ENCODE results near the gene PDE4D.

The PDE4D gene

DNA sequence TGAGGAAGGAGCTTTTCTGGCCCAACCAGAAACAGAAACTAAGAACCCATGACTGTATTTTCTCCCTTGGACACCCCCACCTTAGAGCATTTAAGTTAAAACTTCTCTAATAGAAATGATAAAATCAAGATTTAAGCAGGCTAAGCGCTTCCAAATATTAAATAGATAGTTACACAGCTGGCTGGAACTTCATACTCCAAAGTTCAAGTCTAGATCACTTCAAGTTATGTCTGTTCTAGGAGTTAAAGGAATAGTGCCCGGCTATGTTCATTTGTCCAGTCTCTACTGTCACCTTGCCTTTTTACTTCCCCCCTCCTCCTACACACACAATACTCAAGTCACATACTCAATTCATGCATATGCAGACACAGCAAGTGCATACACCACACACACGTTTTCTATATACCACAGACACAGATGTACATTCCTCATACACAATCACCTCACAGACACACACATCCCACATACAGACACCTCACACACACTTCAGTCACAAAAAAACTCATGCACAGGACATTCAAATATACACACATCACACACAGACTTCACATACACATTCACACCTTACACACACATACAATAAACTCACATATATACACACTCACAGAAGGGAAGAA is 237.7 kb downstream of the PDE4D start:
- DNase-seq (ENCODE audit: low read depth): no peak

DNA sequence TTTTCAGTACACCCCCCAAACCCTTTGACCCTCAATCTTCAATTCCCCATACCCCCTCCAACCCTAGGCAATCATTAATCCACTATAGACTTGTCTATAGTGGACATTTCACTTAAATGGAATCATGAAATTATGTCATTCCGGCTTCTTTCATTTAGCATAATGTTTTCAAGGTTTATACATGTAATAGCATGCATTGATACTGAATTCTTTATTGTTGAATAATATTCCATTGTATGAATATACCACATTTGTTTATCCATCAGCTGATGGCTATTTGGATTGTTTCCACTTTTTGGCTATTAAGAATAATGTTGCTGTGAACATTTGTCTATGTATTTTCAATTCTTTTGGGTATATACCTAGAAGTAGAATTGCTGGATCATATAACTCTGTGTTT is 238.8 kb downstream of the PDE4D start:
- DNase-seq (ENCODE audit: low read depth): no peak

DNA sequence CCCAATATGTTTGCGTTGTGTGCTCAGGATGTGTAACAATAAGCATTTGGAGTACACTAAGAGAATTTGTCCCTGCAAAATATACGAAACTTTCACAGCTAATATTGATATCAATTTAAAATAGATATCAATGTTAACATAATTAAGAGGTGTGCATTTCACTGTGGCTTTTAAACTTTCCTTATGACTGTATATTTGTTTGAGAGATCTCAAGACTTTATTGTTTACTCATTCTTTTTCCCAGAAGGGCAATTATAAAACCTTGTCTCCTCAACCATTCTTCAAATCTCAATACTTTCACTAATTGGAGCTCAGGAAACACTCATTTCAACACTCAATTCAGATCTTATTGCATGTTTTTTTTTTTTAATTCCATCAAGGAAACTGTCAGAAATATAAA is 241.1 kb downstream of the PDE4D start:
- no peak for DNase-seq (ENCODE audit: low read depth)

DNA sequence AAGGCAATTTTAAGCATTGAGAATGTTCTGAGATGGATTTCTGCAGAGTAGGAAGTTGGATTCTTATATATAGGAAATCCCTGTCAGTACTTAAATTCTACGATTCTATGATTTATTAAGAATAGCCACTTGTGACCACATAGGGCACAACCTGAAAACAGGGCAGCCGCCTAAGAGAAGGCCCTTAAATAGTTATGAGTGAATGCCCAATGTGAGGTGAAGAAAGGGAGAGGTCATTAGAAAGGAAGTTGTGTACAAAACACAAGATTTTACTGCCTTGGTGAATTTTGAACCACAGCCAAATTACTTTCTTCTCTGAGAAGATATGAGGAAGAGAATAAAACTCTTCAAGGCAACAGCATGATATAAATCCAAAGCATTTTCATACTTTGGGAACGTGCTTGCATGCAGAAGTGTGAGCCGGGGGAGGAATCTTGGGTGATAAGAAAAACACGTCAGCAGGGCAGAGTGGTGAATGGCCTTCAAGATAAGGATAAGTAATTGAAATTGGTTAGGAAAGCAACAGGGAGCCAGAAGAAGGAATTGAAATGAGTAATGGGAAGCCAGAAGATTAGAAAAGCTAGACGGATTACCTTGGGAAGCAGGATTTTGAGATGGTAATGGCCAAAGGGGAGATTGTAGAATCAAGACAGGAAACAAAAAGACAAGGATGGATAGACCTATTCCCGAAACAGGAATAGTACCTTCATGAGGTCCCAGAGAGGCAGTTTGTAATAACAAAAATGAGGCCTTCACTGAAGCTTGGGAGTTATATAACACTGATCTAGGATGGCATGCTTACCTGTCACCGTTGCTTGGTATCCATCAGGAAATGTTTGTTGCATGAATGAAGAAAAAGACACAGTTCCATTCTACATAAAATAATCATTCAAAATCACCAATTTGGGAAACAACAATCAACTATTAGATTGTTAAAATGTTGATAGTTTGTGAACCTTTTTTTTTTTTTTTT is 244.3 kb downstream of the PDE4D start:
- DNase-seq (ENCODE audit: low read depth): no peak

DNA sequence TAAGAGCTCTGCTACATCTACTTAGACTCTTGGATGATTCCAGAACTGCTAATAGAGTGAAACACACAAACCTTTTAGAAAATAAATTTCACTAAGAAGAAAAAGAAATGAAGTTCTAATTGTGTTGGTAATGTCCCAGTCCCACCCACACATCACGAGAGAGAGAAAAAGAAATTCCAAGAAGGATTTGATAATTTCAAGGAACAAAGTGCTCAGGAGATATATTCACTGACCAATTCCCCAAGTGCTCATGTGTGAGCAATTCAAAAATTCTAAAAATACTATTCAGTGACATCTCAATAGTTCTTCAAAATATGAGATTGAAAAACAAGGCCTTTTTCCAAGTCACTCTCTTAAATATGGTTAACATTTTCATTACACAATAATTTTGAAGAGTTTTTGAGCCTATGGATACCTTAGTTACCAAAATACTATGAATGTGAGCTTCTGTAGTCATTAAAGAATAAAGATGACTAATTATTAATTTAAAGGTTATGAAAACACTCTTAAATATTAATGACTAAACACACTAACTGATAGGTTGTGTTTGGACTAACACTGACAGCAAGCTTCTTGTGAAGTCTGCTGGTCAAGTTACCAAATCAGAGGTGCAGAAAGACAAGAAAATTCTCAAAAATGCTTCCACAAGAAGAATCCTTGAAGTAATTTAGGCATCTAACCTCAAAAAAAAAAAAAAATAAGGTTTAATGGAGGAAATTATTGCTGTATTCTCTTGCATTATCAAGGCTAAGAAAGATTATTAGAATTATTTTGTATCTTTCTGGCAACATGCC is 245.3 kb downstream of the PDE4D start:
- DNase-seq (ENCODE audit: low read depth): no peak

DNA sequence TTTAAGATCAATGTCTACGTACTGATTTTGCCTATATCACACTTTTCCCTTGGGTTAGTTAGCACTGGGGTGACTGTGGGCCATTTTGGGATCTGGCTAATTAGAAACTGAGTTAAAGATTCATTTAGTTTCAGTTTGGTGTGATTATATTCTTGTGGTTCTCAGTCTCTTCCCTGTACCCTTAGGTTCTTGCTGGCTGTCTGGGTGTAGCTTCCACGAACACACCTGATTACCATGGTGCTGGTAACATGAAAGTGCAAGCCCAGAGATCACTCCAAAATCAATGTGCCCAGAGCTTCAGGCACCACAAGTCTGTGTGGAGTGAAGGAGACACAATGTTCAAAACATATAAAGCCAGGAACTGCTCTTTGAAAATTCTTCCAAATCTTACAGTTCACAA is 248.1 kb downstream of the PDE4D start:
- no peak for DNase-seq (ENCODE audit: low read depth)

DNA sequence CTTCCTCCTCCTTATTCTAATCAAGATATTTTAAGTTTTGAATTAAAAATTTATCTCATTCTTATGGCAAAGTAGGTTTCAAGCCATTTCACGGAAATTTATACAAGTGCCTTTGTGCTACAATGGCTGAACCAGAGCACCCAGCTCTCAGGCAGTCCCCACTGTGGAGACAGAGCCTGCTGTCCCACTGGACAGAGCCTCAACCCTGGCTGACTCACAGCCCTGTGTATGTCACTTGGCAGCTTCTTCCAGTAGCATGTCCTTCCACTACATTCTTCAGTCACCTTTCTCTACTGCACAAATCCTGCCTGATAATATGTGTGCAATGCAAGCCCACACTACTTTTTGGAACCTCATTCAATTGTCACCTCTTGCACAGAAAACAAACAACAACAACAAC is 253.1 kb downstream of the PDE4D start:
- DNase-seq (ENCODE audit: low read depth): no peak

DNA sequence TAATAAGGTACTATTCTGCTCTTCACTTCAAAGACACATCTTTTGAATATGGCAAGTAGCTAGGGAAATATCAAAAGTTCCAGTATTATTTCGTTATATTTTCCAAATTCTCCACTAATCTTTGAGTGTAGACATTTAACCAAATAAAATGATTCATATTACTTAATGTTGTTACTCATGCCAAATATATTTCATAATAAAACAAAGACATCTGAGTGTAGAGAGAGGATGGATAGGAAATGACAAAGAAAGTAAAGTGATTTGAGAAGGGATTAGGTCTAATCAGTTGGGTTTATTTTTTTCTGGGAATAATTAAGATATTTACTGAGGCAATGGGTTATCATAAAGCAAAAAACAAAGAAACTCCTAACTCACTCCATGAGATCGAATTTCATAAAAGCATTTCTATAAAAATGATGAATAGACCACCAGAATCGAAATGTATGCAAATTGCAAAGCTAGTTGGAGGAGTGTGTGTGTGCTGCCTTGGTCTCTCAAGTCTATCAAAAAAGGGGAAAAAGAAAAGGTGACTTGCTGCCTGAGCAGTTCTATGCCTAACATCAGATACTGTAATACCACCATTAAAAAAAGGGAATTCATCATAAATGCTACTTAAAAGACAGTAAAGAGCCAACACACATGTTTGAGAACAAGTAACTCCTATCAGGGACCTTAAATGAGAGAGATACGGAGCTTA is 255.5 kb downstream of the PDE4D start:
- no peak for DNase-seq (ENCODE audit: low read depth)

DNA sequence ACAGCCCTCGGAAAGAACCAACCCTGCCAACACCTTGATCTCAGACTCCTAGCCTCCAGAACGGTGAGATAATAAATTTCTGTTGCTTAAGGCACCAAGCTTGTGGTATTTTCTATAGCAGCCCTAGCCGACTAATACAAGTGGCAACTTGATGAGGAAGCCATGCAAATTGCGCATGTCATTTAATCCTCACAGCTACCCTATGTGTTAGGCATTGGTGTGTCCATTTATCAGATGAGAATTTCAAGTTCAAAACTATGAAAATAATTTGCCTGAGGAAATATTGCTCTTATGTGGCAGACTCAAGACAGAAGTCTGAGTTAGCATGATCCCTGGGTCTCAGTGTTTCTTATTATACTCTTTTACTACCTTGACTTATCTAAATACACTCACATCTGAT is 264.0 kb downstream of the PDE4D start:
- no peak for DNase-seq (ENCODE audit: low read depth)

DNA sequence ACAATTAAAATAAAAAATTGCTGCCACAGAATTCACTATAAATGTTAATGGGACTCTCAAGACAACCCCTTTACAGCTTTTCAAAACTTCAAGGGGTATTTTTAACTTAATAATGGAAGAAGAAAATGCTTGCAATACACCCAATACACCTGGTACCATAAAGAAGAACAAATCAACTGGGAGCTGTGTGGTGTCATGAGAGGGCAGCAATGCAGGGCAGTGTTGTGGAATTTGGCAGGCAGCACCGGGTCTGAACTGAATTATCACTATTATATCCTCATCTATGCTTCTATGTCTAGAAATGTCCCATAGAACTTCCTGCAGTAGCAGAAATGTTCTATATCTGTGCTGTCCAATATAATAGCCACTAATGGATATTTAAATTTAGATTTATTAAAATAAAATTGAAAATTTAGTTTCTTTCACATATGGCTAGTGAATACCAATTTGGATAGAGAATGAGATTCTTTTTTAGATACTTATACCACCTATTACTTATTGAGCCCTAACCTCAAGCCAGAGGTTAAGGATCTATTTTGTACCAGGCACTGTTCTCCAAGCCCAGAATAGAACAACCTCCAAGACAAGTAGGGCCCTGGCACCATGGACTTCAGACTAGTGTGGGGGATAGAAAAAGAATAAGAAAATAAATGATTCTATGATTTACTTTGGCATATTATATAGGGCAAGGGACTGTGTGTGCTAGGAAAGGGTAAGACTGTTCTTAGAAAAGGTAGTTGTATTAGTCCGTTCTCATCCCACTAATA is 265.3 kb downstream of the PDE4D start:
- no peak for DNase-seq (ENCODE audit: low read depth)

DNA sequence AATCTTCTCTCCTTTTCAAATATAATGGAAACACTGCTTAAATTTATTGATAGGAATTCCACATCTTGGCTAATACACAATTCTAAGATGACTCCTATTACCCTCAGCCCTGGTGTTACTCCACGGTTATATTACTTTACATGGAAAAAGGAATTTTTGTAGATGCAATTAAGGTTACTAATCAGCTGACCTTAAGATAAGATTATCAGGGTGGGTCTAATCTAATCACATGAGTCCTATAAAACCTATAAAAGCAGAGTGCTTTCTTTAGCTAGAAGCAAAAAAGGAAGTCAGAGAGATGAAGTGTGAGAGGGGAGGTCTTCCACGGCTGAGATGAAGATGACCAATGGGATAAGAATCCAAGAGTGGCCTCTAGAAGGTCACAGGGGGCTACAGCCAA is 268.6 kb downstream of the PDE4D start:
- no peak for DNase-seq (ENCODE audit: low read depth)

DNA sequence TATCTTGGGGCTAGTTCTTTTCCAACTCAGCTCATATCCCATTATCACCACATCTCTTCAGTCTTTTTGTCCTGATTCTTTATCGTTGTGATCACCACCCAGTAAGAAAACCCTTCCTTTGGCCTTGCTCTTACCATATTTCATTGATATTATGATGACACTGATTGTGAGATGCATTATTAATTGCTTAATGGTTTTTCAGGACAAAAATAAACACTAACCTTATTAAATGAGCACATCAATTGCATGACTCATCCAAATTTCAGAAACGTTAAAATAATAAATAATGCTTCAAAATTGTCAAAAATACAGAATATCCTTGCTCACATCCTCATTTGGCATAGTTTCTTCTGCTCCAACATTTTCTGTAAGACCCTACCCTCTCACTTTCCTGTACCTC is 270.7 kb downstream of the PDE4D start:
- no peak for DNase-seq (ENCODE audit: low read depth)

DNA sequence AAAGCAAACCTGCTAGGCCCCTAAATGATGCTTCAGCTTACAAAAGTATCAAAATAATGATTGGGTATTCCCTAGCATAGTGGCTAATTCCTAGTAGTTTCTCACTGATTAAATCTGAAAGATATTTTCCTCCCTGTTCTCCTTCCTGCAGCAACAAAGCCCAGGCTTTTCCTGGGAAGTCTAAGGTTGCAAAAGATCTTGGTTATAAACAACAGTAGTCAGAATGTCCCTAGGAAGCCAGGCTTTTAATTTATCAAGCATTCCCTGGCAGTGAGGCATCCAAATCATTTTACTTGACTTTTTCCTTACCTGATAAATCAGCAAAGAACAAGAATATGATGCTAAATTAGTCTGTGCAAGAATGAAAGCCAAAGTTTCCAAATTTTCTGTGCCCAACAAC is 272.0 kb downstream of the PDE4D start:
- DNase-seq (ENCODE audit: low read depth): no peak

DNA sequence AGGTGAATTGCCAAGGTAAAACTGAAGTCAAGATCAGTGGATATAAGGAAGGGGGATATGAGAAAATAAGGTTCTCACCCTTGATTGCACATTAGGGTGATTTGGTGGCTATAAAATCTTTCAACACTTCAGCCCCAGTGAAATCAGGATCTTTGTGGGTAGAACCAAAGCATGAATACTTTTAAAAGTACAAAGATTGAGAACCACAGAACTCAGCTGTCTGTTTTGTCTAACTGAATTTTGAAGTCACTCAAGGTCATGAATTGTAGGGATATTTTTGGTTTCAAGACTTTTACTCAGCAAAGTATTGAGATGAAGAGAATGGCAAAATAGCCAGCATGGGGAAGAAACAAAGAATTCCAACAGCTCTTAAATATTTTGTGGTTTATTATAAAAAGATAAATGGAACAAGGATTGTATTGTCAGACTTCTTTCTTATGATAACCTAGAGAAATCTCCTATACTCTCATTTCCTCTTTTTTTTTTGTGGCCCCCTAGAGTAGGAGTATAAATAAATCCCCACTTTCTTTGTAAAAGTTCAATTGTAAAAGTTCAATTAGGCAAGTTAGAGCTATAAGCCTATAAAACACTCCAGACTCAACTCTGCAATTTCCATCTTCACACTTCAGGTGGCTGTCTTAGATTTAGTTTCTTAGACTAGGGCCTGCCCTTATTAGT is 272.9 kb downstream of the PDE4D start:
- no peak for DNase-seq (ENCODE audit: low read depth)

DNA sequence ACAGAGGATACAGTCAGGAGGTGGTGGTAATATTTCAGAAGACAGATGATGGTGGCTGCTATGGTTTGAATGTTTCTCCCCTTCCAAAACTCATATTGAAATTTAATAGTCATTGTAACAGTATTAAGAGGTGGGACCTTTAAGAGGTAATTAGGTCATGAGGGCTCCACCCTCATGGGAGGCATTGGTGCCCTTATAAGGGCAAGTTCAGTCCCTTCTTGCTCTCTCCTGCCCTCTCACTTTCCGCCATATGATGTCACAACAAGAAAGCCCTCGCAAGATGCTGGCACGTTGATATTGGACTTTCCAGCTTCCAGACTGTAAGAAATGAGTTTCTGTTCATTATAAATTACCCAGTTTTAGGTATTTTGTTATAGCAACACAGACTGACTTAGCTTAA is 274.9 kb downstream of the PDE4D start:
- DNase-seq (ENCODE audit: low read depth): no peak

DNA sequence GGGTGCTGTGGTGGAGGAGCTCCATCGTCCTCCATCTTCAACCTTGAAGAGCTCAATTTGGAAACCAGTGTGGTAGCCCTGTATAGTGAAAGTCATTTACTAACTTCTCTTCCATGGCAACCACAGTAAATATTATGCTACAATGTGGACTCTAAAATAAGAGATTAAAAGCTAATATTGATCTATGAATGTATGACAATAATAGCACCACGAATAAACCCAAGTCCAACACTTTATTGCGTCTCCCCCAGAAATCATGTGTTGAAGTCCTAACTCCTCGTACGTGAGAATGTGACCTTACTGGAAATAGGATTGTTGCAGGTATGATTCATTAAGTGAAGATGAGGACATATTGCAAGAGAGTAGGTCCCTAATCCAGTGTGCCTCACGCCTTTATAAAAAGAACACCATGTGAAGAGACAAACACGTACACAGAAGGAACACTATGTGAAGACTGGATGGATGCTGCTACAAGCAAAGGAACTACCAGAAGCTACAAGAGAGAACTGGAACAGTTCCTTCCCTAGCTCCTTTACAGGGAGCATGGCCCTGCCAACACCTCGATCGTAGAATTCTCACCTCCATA is 276.2 kb downstream of the PDE4D start:
- DNase-seq (ENCODE audit: low read depth): no peak

DNA sequence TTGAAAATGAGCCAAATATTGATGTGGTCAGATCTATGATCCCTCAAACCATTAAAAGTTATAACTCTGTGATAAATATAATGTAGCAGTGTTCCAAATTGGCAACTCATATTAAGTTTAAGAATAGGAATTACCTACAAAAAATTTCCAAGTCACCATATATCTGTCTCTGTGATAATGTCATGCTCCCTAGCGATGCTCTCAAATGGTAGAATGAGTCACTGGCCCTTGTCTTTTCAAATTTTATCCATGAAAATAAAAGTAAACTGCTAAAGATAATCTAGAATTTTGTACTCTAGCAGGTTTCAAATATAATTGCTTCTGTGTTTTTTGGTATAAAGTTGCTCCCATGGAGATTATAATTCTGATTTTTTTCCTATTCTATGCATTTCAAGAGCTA is 277.1 kb downstream of the PDE4D start:
- no peak for DNase-seq (ENCODE audit: low read depth)

DNA sequence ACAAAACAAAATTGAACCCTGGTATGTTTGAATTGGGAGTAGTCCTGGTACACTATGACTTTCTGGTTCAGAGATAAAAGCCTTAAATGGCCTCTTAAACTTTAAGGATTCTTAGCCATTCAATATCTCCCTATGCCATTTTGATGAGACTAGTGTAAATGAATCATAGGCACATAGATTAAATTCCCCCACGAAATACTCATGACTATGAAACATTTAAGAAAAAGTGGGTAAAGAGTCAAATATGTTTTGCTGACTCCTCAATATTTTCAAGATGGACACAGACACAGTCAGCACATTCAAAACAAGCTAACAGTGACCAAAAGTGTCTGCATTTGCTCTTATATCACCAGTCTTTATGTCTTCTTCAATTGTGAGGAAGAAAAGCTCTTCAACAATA is 278.3 kb downstream of the PDE4D start:
- no peak for DNase-seq (ENCODE audit: low read depth)

DNA sequence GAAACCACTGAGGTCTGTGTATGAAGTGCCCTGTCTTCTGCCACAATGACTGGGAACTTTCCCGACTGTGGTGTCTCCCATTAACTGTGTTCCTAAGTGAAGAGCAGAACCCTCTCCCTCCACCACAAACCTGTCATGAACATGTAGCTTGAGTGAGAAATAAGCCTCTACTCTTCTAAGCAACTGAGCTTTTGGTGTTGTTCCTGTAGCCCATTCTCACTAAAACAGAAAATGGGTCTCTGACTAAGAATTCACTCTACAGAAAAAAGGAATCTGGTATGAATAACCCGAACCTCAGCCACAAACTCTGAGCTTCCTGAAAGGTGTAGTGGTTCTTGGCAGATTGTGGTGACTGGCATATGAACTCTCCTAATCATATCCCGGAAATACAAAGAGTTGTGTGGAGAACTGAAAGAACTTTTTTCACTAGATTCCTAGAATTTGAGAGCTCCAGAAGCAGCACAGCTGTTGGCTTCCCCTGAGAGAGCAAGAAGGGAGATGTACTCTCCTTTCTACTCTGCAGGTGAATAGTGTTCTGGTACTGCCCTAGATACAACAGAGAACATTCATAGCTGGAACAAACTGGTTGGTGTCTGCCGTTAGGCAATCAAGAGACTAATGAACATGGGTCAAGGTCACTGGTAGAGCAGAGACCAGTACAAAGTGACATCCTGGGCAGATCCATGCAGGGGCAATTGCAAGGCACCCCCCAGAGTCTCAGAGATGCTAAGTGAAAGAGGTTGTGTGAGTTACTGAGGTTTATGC is 283.8 kb downstream of the PDE4D start:
- no peak for DNase-seq (ENCODE audit: low read depth)

DNA sequence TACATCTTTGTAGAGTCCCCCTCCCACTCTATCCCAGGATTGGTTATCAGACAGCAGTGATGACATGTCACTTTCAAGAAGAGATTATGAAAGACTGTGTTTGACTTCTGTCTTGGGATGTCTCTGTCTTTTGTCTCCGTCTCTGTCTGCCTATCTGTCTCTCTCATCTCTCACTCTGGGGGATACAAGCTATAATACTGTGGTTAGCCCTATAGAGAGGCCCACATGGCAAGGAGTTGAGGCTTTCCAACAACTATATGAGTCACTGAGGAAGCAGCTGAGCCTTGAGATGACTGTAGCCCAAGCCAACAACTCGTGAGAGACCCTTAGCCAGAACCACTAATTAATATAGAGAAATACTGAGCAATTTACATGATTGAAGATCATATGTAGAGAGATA is 284.8 kb downstream of the PDE4D start:
- no peak for DNase-seq (ENCODE audit: low read depth)

Data from activated T-cell treated with anti-CD3 and anti-CD28 coated beads for 24 hours (primary cell).